HG03575 (cell line): ENCODE results near the gene TMEM187.

ENCODE experiments used
- ATAC-seq: cut with Tn5 transposase; IDR thresholded peaks from one replicate; pipeline ENCODE4 v1.9.1; 2021; ENCODE audit not compliant: unreplicated experiment, insufficient number of reproducible peaks, low FRiP score; ENCODE audit errors: extremely low read depth

Gene TMEM187

GRCh38 chrX:153934148-153934761, 38.3 kb upstream of the TMEM187 start:
- ATAC-seq = no peak

- ATAC-seq = no peak
Observed at GRCh38 chrX:153934762-153935325, 37.7 kb upstream of the TMEM187 start, which contains the start of gene NAA10. Gene NAA10 (minus strand): TSS chrX:153935037. CDS start chrX:153934904, 133 bp downstream.

- ATAC-seq = no peak
Observed at GRCh38 chrX:153935326-153935851, 37.2 kb upstream of the TMEM187 start.

- ATAC-seq = no peak
Observed at GRCh38 chrX:153937056-153937455, 35.5 kb upstream of the TMEM187 start.

GRCh38 chrX:153938226-153938786, 34.2 kb upstream of the TMEM187 start:
- ATAC-seq = no peak

GRCh38 chrX:153939573-153939972, 33.0 kb upstream of the TMEM187 start:
- no peak for ATAC-seq

GRCh38 chrX:153941336-153942252, 31.0 kb upstream of the TMEM187 start:
- no peak for ATAC-seq

GRCh38 chrX:153944140-153944799, 28.3 kb upstream of the TMEM187 start, which contains the start of gene RENBP:
Gene RENBP (minus strand): TSS chrX:153944643. CDS start chrX:153944610, 33 bp downstream.
- ATAC-seq = no peak

GRCh38 chrX:153944800-153945150, 27.8 kb upstream of the TMEM187 start:
- no peak for ATAC-seq

GRCh38 chrX:153945956-153946943, 26.3 kb upstream of the TMEM187 start:
- ATAC-seq = no peak

- no peak for ATAC-seq
Observed at GRCh38 chrX:153947009-153947769, 25.4 kb upstream of the TMEM187 start.

- ATAC-seq = no peak
Observed at GRCh38 chrX:153948002-153948466, 24.5 kb upstream of the TMEM187 start.

- no peak for ATAC-seq
Observed at GRCh38 chrX:153948847-153949805, 23.4 kb upstream of the TMEM187 start.

- no peak for ATAC-seq
Observed at GRCh38 chrX:153950127-153950526, 22.4 kb upstream of the TMEM187 start.

GRCh38 chrX:153951683-153952372, 20.7 kb upstream of the TMEM187 start:
- ATAC-seq = no peak
